HUES48 (cell line): ENCODE results near the gene TSPO.

ENCODE experiments used
- H3K27ac ChIP-seq: one replicate; pipeline ENCODE4 v1.7.0; 2013; ENCODE audit warnings: low read depth, low read length, inconsistent platforms
- H3K27me3 ChIP-seq: 2 replicates; pipeline ENCODE4 v1.6.1; 2013; ENCODE audit warnings: mild to moderate bottlenecking, low read length; ENCODE audit not compliant: control insufficient read depth, insufficient read depth
- H3K36me3 ChIP-seq: 2 replicates; pipeline ENCODE4 v1.6.1; 2013; ENCODE audit warnings: low read length; ENCODE audit not compliant: control insufficient read depth, insufficient read depth
- H3K4me1 ChIP-seq: 2 replicates; pipeline ENCODE4 v1.6.1; 2013; ENCODE audit warnings: mild to moderate bottlenecking, low read length; ENCODE audit not compliant: control insufficient read depth, insufficient read depth
- H3K4me3 ChIP-seq: 2 replicates; pipeline ENCODE4 v1.5.1; 2013; ENCODE audit warnings: mild to moderate bottlenecking, low read depth, low read length
- H3K9ac ChIP-seq: 2 replicates; pipeline ENCODE4 v1.6.1; 2013; ENCODE audit warnings: mild to moderate bottlenecking, low read depth, low read length, moderate library complexity
- H3K9me3 ChIP-seq: 2 replicates; pipeline ENCODE4 v1.6.1; 2013; ENCODE audit warnings: low read length; ENCODE audit not compliant: control insufficient read depth, insufficient read depth

The TSPO gene

GRCh38 chr22:43160497-43161126 is 9.3 kb downstream of the TSPO start:
- no peak overlapping the region for H3K4me3 ChIP-seq
- H3K9ac ChIP-seq = no peak overlapping the region
- H3K27me3 ChIP-seq = no peaks in the 10 kb centered on the region
- H3K4me1 ChIP-seq = no peaks in the 10 kb centered on the region; the same call in 1 of the 2 replicates
- no peak overlapping the region for H3K27ac ChIP-seq
- H3K9me3 ChIP-seq = no peaks in the 10 kb centered on the region
- no peaks in the 10 kb centered on the region for H3K36me3 ChIP-seq

- Histone ChIP-seq H3K27me3 (no peaks in the 10 kb centered on the region), H3K9ac (no peak overlapping the region), H3K4me1 (no peaks in the 10 kb centered on the region; the same call in 1 of the 2 replicates), H3K36me3 (peaks cover 9% of the 10 kb centered on the region), H3K27ac (no peak overlapping the region), H3K9me3 (no peaks in the 10 kb centered on the region), H3K4me3 (no peak overlapping the region)
These were observed 11.2 kb downstream of the TSPO start for GRCh38 chr22:43162412-43163150.

GRCh38 chr22:43163241-43163795 is 12.0 kb downstream of the TSPO start:
- Histone ChIP-seq H3K36me3 (peaks cover 16% of the 10 kb centered on the region), H3K4me1 (no peaks in the 10 kb centered on the region; the same call in 1 of the 2 replicates), H3K9ac (no peak overlapping the region), H3K9me3 (no peaks in the 10 kb centered on the region), H3K27me3 (no peaks in the 10 kb centered on the region), H3K4me3 (no peak overlapping the region), H3K27ac (no peak overlapping the region)

- H3K27ac ChIP-seq = no peak overlapping the region
- H3K4me1 ChIP-seq = no peaks in the 10 kb centered on the region; the same call in 1 of the 2 replicates
- no peak overlapping the region for H3K9ac ChIP-seq
- no peaks in the 10 kb centered on the region for H3K27me3 ChIP-seq
- no peak overlapping the region for H3K4me3 ChIP-seq
- no peaks in the 10 kb centered on the region for H3K9me3 ChIP-seq
- H3K36me3 ChIP-seq = peaks cover 29% of the 10 kb centered on the region
These were observed 13.3 kb downstream of the TSPO start for GRCh38 chr22:43164636-43165035.

- Histone ChIP-seq H3K27me3 (no peaks in the 10 kb centered on the region), H3K9ac (no peak overlapping the region), H3K27ac (no peak overlapping the region), H3K4me1 (no peaks in the 10 kb centered on the region), H3K36me3 (peaks cover 45% of the 10 kb centered on the region), H3K9me3 (no peaks in the 10 kb centered on the region), H3K4me3 (no peak overlapping the region)
These were observed 15.0 kb downstream of the TSPO start for GRCh38 chr22:43166132-43166930.

GRCh38 chr22:43167001-43167589 is 15.7 kb downstream of the TSPO start:
- H3K9me3 ChIP-seq = no peaks in the 10 kb centered on the region
- H3K4me1 ChIP-seq = no peaks in the 10 kb centered on the region
- no peaks in the 10 kb centered on the region for H3K27me3 ChIP-seq
- no peak overlapping the region for H3K9ac ChIP-seq
- H3K27ac ChIP-seq = no peak overlapping the region
- H3K4me3 ChIP-seq = no peak overlapping the region
- H3K36me3 ChIP-seq = peaks cover 53% of the 10 kb centered on the region

GRCh38 chr22:43168471-43169309 is 17.3 kb downstream of the TSPO start:
- Histone ChIP-seq H3K4me1 (no peaks in the 10 kb centered on the region), H3K4me3 (no peak overlapping the region), H3K27me3 (no peaks in the 10 kb centered on the region), H3K9me3 (no peaks in the 10 kb centered on the region), H3K36me3 (peaks cover 67% of the 10 kb centered on the region), H3K9ac (no peak overlapping the region), H3K27ac (no peak overlapping the region)

- H3K9ac ChIP-seq = no peak overlapping the region
- no peaks in the 10 kb centered on the region for H3K27me3 ChIP-seq
- H3K4me1 ChIP-seq = no peaks in the 10 kb centered on the region
- peaks cover 75% of the 10 kb centered on the region for H3K36me3 ChIP-seq
- H3K4me3 ChIP-seq = no peak overlapping the region
- H3K27ac ChIP-seq = no peak overlapping the region
- no peaks in the 10 kb centered on the region for H3K9me3 ChIP-seq
These were observed 18.2 kb downstream of the TSPO start for GRCh38 chr22:43169310-43170130.

GRCh38 chr22:43170131-43170480 is 18.7 kb downstream of the TSPO start:
- no peaks in the 10 kb centered on the region for H3K27me3 ChIP-seq
- no peak overlapping the region for H3K27ac ChIP-seq
- peaks cover 81% of the 10 kb centered on the region for H3K36me3 ChIP-seq
- no peak overlapping the region for H3K9ac ChIP-seq
- H3K4me3 ChIP-seq = no peak overlapping the region
- no peaks in the 10 kb centered on the region for H3K9me3 ChIP-seq
- no peaks in the 10 kb centered on the region for H3K4me1 ChIP-seq
